Dendritic cell treated with granulocyte-macrophage colony-stimulating factor and Interleukin-4, amounts not matched to agents 40 ng/mL and 50 ng/mL, for 4 days (primary cell): ENCODE results near the gene ZNF91.
"Not testable (repeated sequence)": the region's sequence is repeated elsewhere in the genome, so short reads cannot be mapped to it uniquely, and the experiment has no call there.

Experiments
- H3K27ac Mint-ChIP-seq: one replicate; pipeline ENCODE4 v1.8.0; 2022; ENCODE audit warnings: mild to moderate bottlenecking, mixed read lengths
- H3K27me3 Mint-ChIP-seq: one replicate; pipeline ENCODE4 v1.8.0; 2022; ENCODE audit warnings: mild to moderate bottlenecking, mixed read lengths
- H3K36me3 Mint-ChIP-seq: one replicate; pipeline ENCODE4 v1.8.0; 2022; ENCODE audit warnings: low read depth, mixed read lengths
- H3K4me1 Mint-ChIP-seq: one replicate; pipeline ENCODE4 v1.8.0; 2022; ENCODE audit warnings: low read depth, mixed read lengths
- H3K4me3 Mint-ChIP-seq: one replicate; pipeline ENCODE4 v1.8.0; 2022; ENCODE audit warnings: mild to moderate bottlenecking, moderate library complexity, mixed read lengths
- H3K9me3 Mint-ChIP-seq: one replicate; pipeline ENCODE4 v1.8.0; 2022; ENCODE audit warnings: mixed read lengths
- intact Hi-C: fragments of 100-400 bp; cut with micrococcal nuclease; formaldehyde crosslinking; loops from one replicate; pipeline ENCODE4 v1.15.0; 2022

The ZNF91 gene

GRCh38 chr19:23384166-23384565, 11.1 kb downstream of the ZNF91 start:
- Mint-ChIP-seq H3K36me3 (peaks cover 96% of the 10 kb centered on the region), H3K9me3 (peaks cover 84% of the 10 kb centered on the region), H3K27ac (no peak overlapping the region), H3K4me3 (no peak overlapping the region), H3K4me1 (no peaks in the 10 kb centered on the region), H3K27me3 (no peaks in the 10 kb centered on the region)
- intact Hi-C loops = no loop called here

GRCh38 chr19:23382955-23383354, 12.3 kb downstream of the ZNF91 start:
- no peaks in the 10 kb centered on the region for H3K27me3 Mint-ChIP-seq
- H3K9me3 Mint-ChIP-seq = peaks cover 86% of the 10 kb centered on the region
- intact Hi-C loops = no loop called here
- H3K27ac Mint-ChIP-seq = no peak overlapping the region
- H3K36me3 Mint-ChIP-seq = peaks cover 93% of the 10 kb centered on the region
- no peaks in the 10 kb centered on the region for H3K4me1 Mint-ChIP-seq
- H3K4me3 Mint-ChIP-seq = no peak overlapping the region

GRCh38 chr19:23381114-23381513, 14.2 kb downstream of the ZNF91 start:
- H3K27me3 Mint-ChIP-seq = no peaks in the 10 kb centered on the region
- no peak overlapping the region for H3K27ac Mint-ChIP-seq
- no peak overlapping the region for H3K4me3 Mint-ChIP-seq
- intact Hi-C loops = no loop called here
- no peaks in the 10 kb centered on the region for H3K4me1 Mint-ChIP-seq
- H3K36me3 Mint-ChIP-seq = peaks cover 92% of the 10 kb centered on the region
- peaks cover 91% of the 10 kb centered on the region for H3K9me3 Mint-ChIP-seq

GRCh38 chr19:23379671-23380070, 15.6 kb downstream of the ZNF91 start:
- Mint-ChIP-seq H3K36me3 (peaks cover 93% of the 10 kb centered on the region), H3K9me3 (peaks cover 93% of the 10 kb centered on the region)
- intact Hi-C loops, H3K4me1 Mint-ChIP-seq, H3K27me3 Mint-ChIP-seq, H3K4me3 Mint-ChIP-seq, H3K27ac Mint-ChIP-seq: not testable (repeated sequence)

- Mint-ChIP-seq H3K4me1 (no peaks in the 10 kb centered on the region), H3K36me3 (peaks cover 93% of the 10 kb centered on the region), H3K4me3 (no peak overlapping the region), H3K27ac (no peak overlapping the region), H3K27me3 (no peaks in the 10 kb centered on the region), H3K9me3 (peaks cover 89% of the 10 kb centered on the region)
- intact Hi-C loops = no loop called here
Measured at GRCh38 chr19:23378948-23379347, 16.3 kb downstream of the ZNF91 start.

GRCh38 chr19:23377276-23377675, 18.0 kb downstream of the ZNF91 start:
- no peaks in the 10 kb centered on the region for H3K27me3 Mint-ChIP-seq
- no peak overlapping the region for H3K4me3 Mint-ChIP-seq
- intact Hi-C loops = no loop called here
- H3K36me3 Mint-ChIP-seq = peaks cover 93% of the 10 kb centered on the region
- peaks cover 89% of the 10 kb centered on the region for H3K9me3 Mint-ChIP-seq
- no peaks in the 10 kb centered on the region for H3K4me1 Mint-ChIP-seq
- H3K27ac Mint-ChIP-seq = no peak overlapping the region

GRCh38 chr19:23366437-23366836, 28.8 kb downstream of the ZNF91 start:
- Mint-ChIP-seq H3K27ac (no peak overlapping the region), H3K36me3 (peaks cover 92% of the 10 kb centered on the region), H3K9me3 (peaks cover 48% of the 10 kb centered on the region), H3K4me3 (no peak overlapping the region), H3K27me3 (no peaks in the 10 kb centered on the region), H3K4me1 (no peaks in the 10 kb centered on the region)
- intact Hi-C loops = no loop called here

- Mint-ChIP-seq H3K36me3 (peaks cover 88% of the 10 kb centered on the region), H3K9me3 (peaks cover 47% of the 10 kb centered on the region)
- H3K27me3 Mint-ChIP-seq, H3K4me3 Mint-ChIP-seq, H3K27ac Mint-ChIP-seq, H3K4me1 Mint-ChIP-seq, intact Hi-C loops: not testable (repeated sequence)
Measured at GRCh38 chr19:23366031-23366430, 29.2 kb downstream of the ZNF91 start.

GRCh38 chr19:23365222-23365621, 30.0 kb downstream of the ZNF91 start:
- no peaks in the 10 kb centered on the region for H3K27me3 Mint-ChIP-seq
- H3K9me3 Mint-ChIP-seq = peaks cover 47% of the 10 kb centered on the region
- no peak overlapping the region for H3K27ac Mint-ChIP-seq
- H3K4me1 Mint-ChIP-seq = no peaks in the 10 kb centered on the region
- H3K36me3 Mint-ChIP-seq = peaks cover 82% of the 10 kb centered on the region
- intact Hi-C loops = no loop called here
- no peak overlapping the region for H3K4me3 Mint-ChIP-seq

- H3K4me1 Mint-ChIP-seq, H3K27ac Mint-ChIP-seq, H3K27me3 Mint-ChIP-seq, H3K4me3 Mint-ChIP-seq, intact Hi-C loops: not testable (repeated sequence)
- Mint-ChIP-seq H3K36me3 (peaks cover 64% of the 10 kb centered on the region), H3K9me3 (peaks cover 71% of the 10 kb centered on the region)
Measured at GRCh38 chr19:23361843-23362242, 33.4 kb downstream of the ZNF91 start.

GRCh38 chr19:23351806-23352205, 43.5 kb downstream of the ZNF91 start:
- Mint-ChIP-seq H3K27me3 (no peaks in the 10 kb centered on the region), H3K4me3 (no peak overlapping the region), H3K9me3 (peaks cover 99% of the 10 kb centered on the region), H3K36me3 (peaks cover 96% of the 10 kb centered on the region), H3K27ac (no peak overlapping the region), H3K4me1 (no peaks in the 10 kb centered on the region)
- intact Hi-C loops = no loop called here

- Mint-ChIP-seq H3K4me1 (no peaks in the 10 kb centered on the region), H3K27me3 (no peaks in the 10 kb centered on the region), H3K36me3 (peaks cover 79% of the 10 kb centered on the region), H3K4me3 (no peak overlapping the region), H3K9me3 (peaks cover 98% of the 10 kb centered on the region), H3K27ac (no peak overlapping the region)
- intact Hi-C loops = no loop called here
Measured at GRCh38 chr19:23346696-23347095, 48.6 kb downstream of the ZNF91 start.

- Mint-ChIP-seq H3K4me1 (no peaks in the 10 kb centered on the region), H3K4me3 (no peak overlapping the region), H3K27me3 (no peaks in the 10 kb centered on the region), H3K36me3 (peaks cover 74% of the 10 kb centered on the region), H3K9me3 (peaks cover 90% of the 10 kb centered on the region), H3K27ac (no peak overlapping the region)
- intact Hi-C loops = no loop called here
Measured at GRCh38 chr19:23345838-23346237, 49.4 kb downstream of the ZNF91 start.

- Mint-ChIP-seq H3K9me3 (peaks cover 88% of the 10 kb centered on the region), H3K4me1 (no peaks in the 10 kb centered on the region), H3K27me3 (no peaks in the 10 kb centered on the region), H3K4me3 (no peak overlapping the region), H3K36me3 (peaks cover 76% of the 10 kb centered on the region), H3K27ac (no peak overlapping the region)
- intact Hi-C loops = no loop called here
Measured at GRCh38 chr19:23343434-23344010, 51.7 kb downstream of the ZNF91 start.

- Mint-ChIP-seq H3K9me3 (peaks cover 75% of the 10 kb centered on the region), H3K4me3 (no peak overlapping the region), H3K27me3 (no peaks in the 10 kb centered on the region), H3K4me1 (no peaks in the 10 kb centered on the region), H3K27ac (no peak overlapping the region), H3K36me3 (peaks cover 15% of the 10 kb centered on the region)
- intact Hi-C loops = no loop called here
Measured at GRCh38 chr19:23328211-23328610, 67.1 kb downstream of the ZNF91 start.
